Measurements from ENCODE around the gene NT5C3B.

Gene NT5C3B

GRCh38 chr17:41870627-41871026 is 34.6 kb upstream of the NT5C3B start:
- H3K4me2 ChIP-seq (ENCODE audit: low read depth, low read length, poor library complexity, severe bottlenecking), result no peak overlapping the region
- no peaks in the 10 kb centered on the region for H3K79me2 ChIP-seq (ENCODE audit: insufficient read depth, low read length)
- no peaks in the 10 kb centered on the region for H4K20me1 ChIP-seq (ENCODE audit: insufficient read depth, low read length, poor library complexity, severe bottlenecking)
- peaks cover 3% of the 10 kb centered on the region for H3F3A ChIP-seq (ENCODE audit: low read depth)
- no peaks in the 10 kb centered on the region for H3K9me2 ChIP-seq (replicated peaks; ENCODE audit: low read depth, low read length)
- no peaks in the 10 kb centered on the region for H3K9me3 ChIP-seq (ENCODE audit: insufficient read depth, low read depth, low read length)
- H3K4me1 ChIP-seq (ENCODE audit: insufficient read depth, low read length, poor library complexity, severe bottlenecking), result peaks cover under 1% of the 10 kb centered on the region
- H2AFZ ChIP-seq (ENCODE audit: low read length), result no peak overlapping the region
- peaks cover 81% of the 10 kb centered on the region; the same call in 1 of the 2 replicates for H3K36me3 ChIP-seq (ENCODE audit: insufficient read depth, low read length)
- no peak overlapping the region for H3K4me3 ChIP-seq (ENCODE audit: low read length, poor library complexity, severe bottlenecking)
- no peak overlapping the region for H3K9ac ChIP-seq (ENCODE audit: low read depth, low read length, poor library complexity, severe bottlenecking)
- H3K27me3 ChIP-seq (ENCODE audit: insufficient read depth, low read length, poor library complexity, severe bottlenecking), result no peaks in the 10 kb centered on the region
- TF ChIP-seq EZH2phosphoT487 (IDR thresholded peaks at IDR 0.05; ENCODE audit: borderline replicate concordance) (no peak), CTCF (conservative IDR thresholded peaks at IDR 0.05; ENCODE audit: low read length) (no peak)

DNA sequence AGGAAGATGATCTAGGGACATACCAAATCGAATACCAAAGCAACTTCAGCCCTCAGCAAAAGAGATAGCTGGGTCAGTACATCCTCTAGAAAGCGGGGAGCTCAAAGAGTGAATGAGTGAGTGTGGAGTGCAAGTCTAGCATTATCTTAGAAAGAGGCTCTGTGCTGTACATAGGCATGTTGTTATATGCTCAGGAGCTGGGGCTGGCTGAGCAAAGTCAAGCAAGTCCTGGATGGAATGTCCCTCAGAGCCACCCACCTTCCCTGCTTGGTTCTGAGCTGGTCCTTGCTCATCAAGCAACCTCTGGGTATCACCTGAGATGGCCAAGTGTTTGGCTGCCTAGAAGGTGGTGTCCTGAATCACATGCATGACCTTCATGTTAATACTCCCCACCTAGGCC is 34.1 kb upstream of the NT5C3B start:
- no peaks in the 10 kb centered on the region for H3K9me2 ChIP-seq (replicated peaks; ENCODE audit: low read depth, low read length)
- no peak overlapping the region for H2AFZ ChIP-seq (ENCODE audit: low read length)
- H3K4me3 ChIP-seq (ENCODE audit: low read length, poor library complexity, severe bottlenecking), result no peak overlapping the region
- H3K79me2 ChIP-seq (ENCODE audit: insufficient read depth, low read length), result no peaks in the 10 kb centered on the region
- no peak for TF ChIP-seq CTCF (conservative IDR thresholded peaks at IDR 0.05; ENCODE audit: low read length)
- TF ChIP-seq EZH2phosphoT487 (IDR thresholded peaks at IDR 0.05; ENCODE audit: borderline replicate concordance), result no peak
- peaks cover 80% of the 10 kb centered on the region; the same call in 1 of the 2 replicates for H3K36me3 ChIP-seq (ENCODE audit: insufficient read depth, low read length)
- no peak overlapping the region for H3K9ac ChIP-seq (ENCODE audit: low read depth, low read length, poor library complexity, severe bottlenecking)
- H3F3A ChIP-seq (ENCODE audit: low read depth), result peaks cover 3% of the 10 kb centered on the region
- H3K27me3 ChIP-seq (ENCODE audit: insufficient read depth, low read length, poor library complexity, severe bottlenecking), result no peaks in the 10 kb centered on the region
- H3K4me1 ChIP-seq (ENCODE audit: insufficient read depth, low read length, poor library complexity, severe bottlenecking), result peaks cover 3% of the 10 kb centered on the region
- no peak overlapping the region for H3K4me2 ChIP-seq (ENCODE audit: low read depth, low read length, poor library complexity, severe bottlenecking)
- H3K9me3 ChIP-seq (ENCODE audit: insufficient read depth, low read depth, low read length), result no peaks in the 10 kb centered on the region
- no peaks in the 10 kb centered on the region for H4K20me1 ChIP-seq (ENCODE audit: insufficient read depth, low read length, poor library complexity, severe bottlenecking)

GRCh38 chr17:41869426-41869825 is 33.4 kb upstream of the NT5C3B start:
- H3K36me3 ChIP-seq (ENCODE audit: insufficient read depth, low read length), result peaks cover 74% of the 10 kb centered on the region; the same call in 1 of the 2 replicates
- H3K4me3 ChIP-seq (ENCODE audit: low read length, poor library complexity, severe bottlenecking), result no peak overlapping the region
- H3F3A ChIP-seq (ENCODE audit: low read depth), result peaks cover 3% of the 10 kb centered on the region
- H4K20me1 ChIP-seq (ENCODE audit: insufficient read depth, low read length, poor library complexity, severe bottlenecking), result peaks cover 2% of the 10 kb centered on the region
- no peaks in the 10 kb centered on the region for H3K9me2 ChIP-seq (replicated peaks; ENCODE audit: low read depth, low read length)
- no peaks in the 10 kb centered on the region for H3K27me3 ChIP-seq (ENCODE audit: insufficient read depth, low read length, poor library complexity, severe bottlenecking)
- H3K9ac ChIP-seq (ENCODE audit: low read depth, low read length, poor library complexity, severe bottlenecking), result no peak overlapping the region
- TF ChIP-seq EZH2phosphoT487 (IDR thresholded peaks at IDR 0.05; ENCODE audit: borderline replicate concordance) (no peak), CTCF (conservative IDR thresholded peaks at IDR 0.05; ENCODE audit: low read length) (no peak)
- H3K79me2 ChIP-seq (ENCODE audit: insufficient read depth, low read length), result peaks cover 6% of the 10 kb centered on the region
- no peaks in the 10 kb centered on the region for H3K9me3 ChIP-seq (ENCODE audit: insufficient read depth, low read depth, low read length)
- no peak overlapping the region for H3K4me2 ChIP-seq (ENCODE audit: low read depth, low read length, poor library complexity, severe bottlenecking)
- H3K4me1 ChIP-seq (ENCODE audit: insufficient read depth, low read length, poor library complexity, severe bottlenecking), result peaks cover 4% of the 10 kb centered on the region
- H2AFZ ChIP-seq (ENCODE audit: low read length), result no peak overlapping the region
